HG02588 (cell line): ENCODE data around the gene MAU2.
"Not testable (repeated sequence)": the region's sequence is repeated elsewhere in the genome, so short reads cannot be mapped to it uniquely, and the experiment has no call there.

Experiments
- ATAC-seq: cut with Tn5 transposase; IDR thresholded peaks from one replicate; pipeline ENCODE4 v1.9.1; 2021; ENCODE audit warnings: mild to moderate bottlenecking, moderate library complexity; ENCODE audit not compliant: unreplicated experiment

Gene MAU2

GRCh38 chr19:19345232-19345631 is 24.6 kb downstream of the MAU2 start:
- ATAC-seq, result no peak

- no peak for ATAC-seq
These were observed 25.3 kb downstream of the MAU2 start for GRCh38 chr19:19345970-19346369.

- no peak for ATAC-seq
These were observed 26.9 kb downstream of the MAU2 start for GRCh38 chr19:19347401-19348110.

- ATAC-seq, result no peak
These were observed 27.6 kb downstream of the MAU2 start for GRCh38 chr19:19348266-19348665.

- ATAC-seq, result no peak
These were observed 28.7 kb downstream of the MAU2 start for GRCh38 chr19:19349365-19349764.

- ATAC-seq, result not testable (repeated sequence)
These were observed 30.1 kb downstream of the MAU2 start for GRCh38 chr19:19350756-19351155.

- no peak for ATAC-seq
These were observed 32.2 kb downstream of the MAU2 start for GRCh38 chr19:19352823-19353222.

- ATAC-seq, result no peak
These were observed 33.4 kb downstream of the MAU2 start for GRCh38 chr19:19354007-19354406.

GRCh38 chr19:19354932-19355331 is 34.3 kb downstream of the MAU2 start:
- ATAC-seq, result no peak

- no peak for ATAC-seq
These were observed 35.0 kb downstream of the MAU2 start for GRCh38 chr19:19355606-19356139.

GRCh38 chr19:19356500-19356899 is 35.9 kb downstream of the MAU2 start:
- no peak for ATAC-seq

GRCh38 chr19:19356901-19357566 is 36.4 kb downstream of the MAU2 start:
- no peak for ATAC-seq

- ATAC-seq, result peak; percentile 54
These were observed 40.5 kb downstream of the MAU2 start for GRCh38 chr19:19361075-19361594.

GRCh38 chr19:19362075-19362474 is 41.4 kb downstream of the MAU2 start:
- no peak for ATAC-seq

GRCh38 chr19:19366434-19367396 is 46.1 kb downstream of the MAU2 start:
- no peak for ATAC-seq

GRCh38 chr19:19368087-19368486 is 47.5 kb downstream of the MAU2 start:
- no peak for ATAC-seq

GRCh38 chr19:19371059-19371458 is 50.4 kb downstream of the MAU2 start:
- no peak for ATAC-seq

GRCh38 chr19:19372656-19373416 is 52.2 kb downstream of the MAU2 start:
- ATAC-seq, result peak; percentile 64

GRCh38 chr19:19379527-19379926 is 58.9 kb downstream of the MAU2 start:
- ATAC-seq, result no peak

- not testable (repeated sequence) for ATAC-seq
These were observed 59.7 kb downstream of the MAU2 start for GRCh38 chr19:19380316-19380715.
